HG03108 (cell line): ENCODE data around the gene TMPRSS11D.

Experiments
- ATAC-seq: cut with Tn5 transposase; IDR thresholded peaks from one replicate; pipeline ENCODE4 v1.9.1; 2021; ENCODE audit warnings: moderate library complexity; ENCODE audit not compliant: unreplicated experiment

TMPRSS11D gene

GRCh38 chr4:67886281-67886680 is 2.5 kb upstream of the TMPRSS11D start:
- ATAC-seq: no peak

- no peak for ATAC-seq
These were observed 2.0 kb upstream of the TMPRSS11D start for GRCh38 chr4:67885762-67886161.

GRCh38 chr4:67884701-67885100 is 899 bp upstream of the TMPRSS11D start:
- no peak for ATAC-seq

- no peak for ATAC-seq
These were observed 344 bp downstream of the TMPRSS11D start for GRCh38 chr4:67883458-67883857.

- ATAC-seq: no peak
These were observed 2.8 kb downstream of the TMPRSS11D start for GRCh38 chr4:67880866-67881610.

- no peak for ATAC-seq
These were observed 4.3 kb downstream of the TMPRSS11D start for GRCh38 chr4:67879486-67879885.

GRCh38 chr4:67877086-67877485 is 6.7 kb downstream of the TMPRSS11D start:
- no peak for ATAC-seq

- no peak for ATAC-seq
These were observed 8.8 kb downstream of the TMPRSS11D start for GRCh38 chr4:67874986-67875385.

GRCh38 chr4:67873116-67873515 is 10.7 kb downstream of the TMPRSS11D start:
- ATAC-seq: no peak

GRCh38 chr4:67871867-67872266 is 11.9 kb downstream of the TMPRSS11D start:
- ATAC-seq: peak; percentile 59

GRCh38 chr4:67869580-67870190 is 14.1 kb downstream of the TMPRSS11D start:
- ATAC-seq: no peak

GRCh38 chr4:67861513-67861912 is 22.3 kb downstream of the TMPRSS11D start:
- ATAC-seq: no peak

GRCh38 chr4:67853336-67853735 is 30.5 kb downstream of the TMPRSS11D start:
- ATAC-seq: no peak

- no peak for ATAC-seq
These were observed 62.9 kb downstream of the TMPRSS11D start for GRCh38 chr4:67820903-67821302.

- ATAC-seq: no peak
These were observed 73.8 kb downstream of the TMPRSS11D start for GRCh38 chr4:67810011-67810410.

GRCh38 chr4:67809502-67809901 is 74.3 kb downstream of the TMPRSS11D start:
- ATAC-seq: no peak

- ATAC-seq: no peak
These were observed 87.0 kb downstream of the TMPRSS11D start for GRCh38 chr4:67796810-67797209.

- ATAC-seq: no peak
These were observed 93.1 kb downstream of the TMPRSS11D start for GRCh38 chr4:67790721-67791120.

- ATAC-seq: no peak
These were observed 96.5 kb downstream of the TMPRSS11D start for GRCh38 chr4:67787311-67787710.

- ATAC-seq: no peak
These were observed 98.3 kb downstream of the TMPRSS11D start for GRCh38 chr4:67785528-67785927.

- no peak for ATAC-seq
These were observed 104.2 kb downstream of the TMPRSS11D start for GRCh38 chr4:67779631-67780030.

GRCh38 chr4:67776746-67777145 is 107.1 kb downstream of the TMPRSS11D start:
- no peak for ATAC-seq
